H9 (cell line): Measurements from ENCODE around the gene TENM4. TPM values are rescaled to one million over a fixed set of nuclear protein-coding genes. Genes with fewer than 3 reads are reported as not detected.

Experiments used
- DNase-seq: peaks from one replicate; pipeline ENCODE4 v3.0.0-alpha.2; 2017
- H2AFZ ChIP-seq: one replicate; pipeline ENCODE4 v1.6.1; 2013; ENCODE audit warnings: mild to moderate bottlenecking, low read length, control low read depth, moderate library complexity
- H2AK5ac ChIP-seq: 2 replicates; pipeline ENCODE4 v1.6.1; 2013; ENCODE audit warnings: low read length, control low read depth, mixed read lengths; ENCODE audit not compliant: insufficient read length
- H2BK120ac ChIP-seq: one replicate; pipeline ENCODE4 v1.6.1; 2013; ENCODE audit warnings: low read depth, mild to moderate bottlenecking, low read length, control low read depth, inconsistent platforms; ENCODE audit not compliant: poor library complexity, severe bottlenecking
- H2BK12ac ChIP-seq: 2 replicates; pipeline ENCODE4 v1.6.1; 2013; ENCODE audit warnings: low read length, control low read depth, mixed read lengths, low read depth; ENCODE audit not compliant: insufficient read length
- H2BK15ac ChIP-seq: 2 replicates; pipeline ENCODE4 v1.6.1; 2013; ENCODE audit warnings: low read depth, low read length, control low read depth
- H2BK20ac ChIP-seq: one replicate; pipeline ENCODE4 v1.6.1; 2013; ENCODE audit warnings: low read depth, mild to moderate bottlenecking, low read length, control low read depth, inconsistent platforms; ENCODE audit not compliant: poor library complexity, severe bottlenecking
- H2BK5ac ChIP-seq: 2 replicates; pipeline ENCODE4 v1.6.1; 2013; ENCODE audit warnings: low read length, control low read depth, mixed read lengths; ENCODE audit not compliant: insufficient read length
- H3K14ac ChIP-seq: 2 replicates; pipeline ENCODE4 v1.6.1; 2013; ENCODE audit warnings: low read length, control low read depth; ENCODE audit not compliant: insufficient read depth
- H3K18ac ChIP-seq: 2 replicates; pipeline ENCODE4 v1.6.1; 2013; ENCODE audit warnings: low read depth, mild to moderate bottlenecking, mixed read lengths, low read length, control low read depth; ENCODE audit not compliant: insufficient read length
- H3K23ac ChIP-seq: 2 replicates; pipeline ENCODE4 v1.6.1; 2013; ENCODE audit warnings: low read length, control low read depth, mixed read lengths, low read depth; ENCODE audit not compliant: insufficient read length
- H3K23me2 ChIP-seq: 2 replicates; pipeline ENCODE4 v1.6.1; 2013; ENCODE audit warnings: low read depth, mild to moderate bottlenecking, mixed read lengths, low read length, control low read depth; ENCODE audit not compliant: insufficient read length, poor library complexity, severe bottlenecking
- H3K27ac ChIP-seq: 2 replicates; pipeline ENCODE4 v1.5.1; 2013; ENCODE audit warnings: low read length, control low read depth, mixed read lengths, low read depth; ENCODE audit not compliant: insufficient read length
- H3K27me3 ChIP-seq: 2 replicates; pipeline ENCODE4 v1.6.1; 2013; ENCODE audit warnings: low read length, control low read depth, inconsistent platforms; ENCODE audit not compliant: insufficient read depth
- H3K4ac ChIP-seq: 2 replicates; pipeline ENCODE4 v1.6.1; 2013; ENCODE audit warnings: low read depth, mild to moderate bottlenecking, control low read depth, inconsistent platforms, low read length, moderate library complexity
- H3K4me1 ChIP-seq: 2 replicates; pipeline ENCODE4 v1.6.1; 2013; ENCODE audit warnings: low read length, control low read depth, inconsistent platforms; ENCODE audit not compliant: insufficient read depth
- H3K4me2 ChIP-seq: 2 replicates; pipeline ENCODE4 v1.6.1; 2013; ENCODE audit warnings: low read length, control low read depth, mixed read lengths; ENCODE audit not compliant: insufficient read length, insufficient read depth
- H3K56ac ChIP-seq: 2 replicates; pipeline ENCODE4 v1.6.1; 2013; ENCODE audit warnings: low read depth, mild to moderate bottlenecking, mixed read lengths, low read length, control low read depth; ENCODE audit not compliant: insufficient read length
- H3K79me1 ChIP-seq: 2 replicates; pipeline ENCODE4 v1.6.1; 2013; ENCODE audit warnings: low read depth, mild to moderate bottlenecking, moderate library complexity, low read length, control low read depth, inconsistent platforms; ENCODE audit not compliant: insufficient read depth, poor library complexity, severe bottlenecking
- H3K79me2 ChIP-seq: 2 replicates; pipeline ENCODE4 v1.6.1; 2013; ENCODE audit warnings: low read length, control low read depth, inconsistent platforms; ENCODE audit not compliant: insufficient read depth
- H3K9ac ChIP-seq: 2 replicates; pipeline ENCODE4 v1.6.1; 2013; ENCODE audit warnings: low read length, control low read depth, mixed read lengths; ENCODE audit not compliant: insufficient read length; ENCODE audit errors: extremely low read depth
- H3K9me3 ChIP-seq: one replicate; pipeline ENCODE4 v1.6.1; 2013; ENCODE audit warnings: low read depth, low read length, inconsistent platforms; ENCODE audit not compliant: control insufficient read depth
- H3T11ph ChIP-seq: one replicate; pipeline ENCODE4 v1.6.1; 2013; ENCODE audit warnings: mild to moderate bottlenecking, low read length, control low read depth, inconsistent platforms
- H4K20me1 ChIP-seq: one replicate; pipeline ENCODE4 v1.6.1; 2013; ENCODE audit not compliant: control insufficient read depth, insufficient read length, insufficient read depth
- H4K5ac ChIP-seq: 2 replicates; pipeline ENCODE4 v1.6.1; 2013; ENCODE audit warnings: low read depth, mild to moderate bottlenecking, mixed read lengths, low read length, control low read depth; ENCODE audit not compliant: insufficient read length
- H4K8ac ChIP-seq: replicated peaks from 2 replicates; pipeline ENCODE4 v1.6.1; 2013; ENCODE audit warnings: low read length, control low read depth, mixed read lengths, low read depth; ENCODE audit not compliant: insufficient read length
- H4K91ac ChIP-seq: 2 replicates; pipeline ENCODE4 v1.6.1; 2013; ENCODE audit warnings: low read depth, mild to moderate bottlenecking, moderate library complexity, mixed read lengths, low read length, control low read depth; ENCODE audit not compliant: insufficient read length
- H3K27ac Mint-ChIP-seq, 3 experiments: 2 replicates in 2 of 3; 3 replicates in 1 of 3; pipeline ENCODE4 v1.8.0; 2020 to 2021; ENCODE audit warnings: mixed read lengths in 3 of 3, mild to moderate bottlenecking in 1 of 3, moderate library complexity in 1 of 3
- H3K27me3 Mint-ChIP-seq: 2 replicates; pipeline ENCODE4 v1.8.0; 2021; ENCODE audit warnings: low read depth, mild to moderate bottlenecking, moderate library complexity, mixed read lengths
- H3K36me3 Mint-ChIP-seq, 3 experiments: 2 replicates in 2 of 3; 3 replicates in 1 of 3; pipeline ENCODE4 v1.8.0; 2020 to 2021; ENCODE audit warnings: low read depth in 3 of 3, mixed read lengths in 3 of 3; ENCODE audit not compliant: insufficient read depth in 1 of 3
- H3K4me1 Mint-ChIP-seq, 2 experiments: 2 replicates each; pipeline ENCODE4 v1.8.0; 2020; ENCODE audit warnings: mixed read lengths in 2 of 2
- H3K4me3 Mint-ChIP-seq, 2 experiments: 2 replicates in 1 of 2; 3 replicates in 1 of 2; pipeline ENCODE4 v1.8.0; 2020 to 2021; ENCODE audit warnings: mild to moderate bottlenecking in 2 of 2, mixed read lengths in 2 of 2, moderate library complexity in 1 of 2
- H3K9me3 Mint-ChIP-seq, 2 experiments: 2 replicates in 1 of 2; 3 replicates in 1 of 2; pipeline ENCODE4 v1.8.0; 2020; ENCODE audit warnings: mild to moderate bottlenecking in 2 of 2, mixed read lengths in 2 of 2, moderate library complexity in 1 of 2
- CTCF ChIP-seq: fragments of 200-600 bp; sonication (generic); conservative IDR thresholded peaks from 3 replicates; pipeline ENCODE4 v1.8.0; 2021; ENCODE audit warnings: antibody characterized with exemption, mild to moderate bottlenecking
- WGBS: extraction: QIAGEN DNeasy Blood & Tissue Kit; methylation state at CpG from one replicate; pipeline ENCODE4 v1.1.7; 2013; ENCODE audit warnings: missing lambda C conversion rate, low lambda C conversion rate, mixed read lengths; ENCODE audit not compliant: insufficient read length; ENCODE audit errors: extremely low coverage; 5-methylcytosine and 5-hydroxymethylcytosine counted together
- total RNA-seq: library from RNA; stranded (reverse); gene quantifications from 2 replicates; pipeline ENCODE4 v1.2.1, GENCODE V29; 2021

Gene TENM4
- total RNA-seq, 1 experiment from 2014 or later, result 4.6 TPM

- Histone ChIP-seq H3K27me3 (no peaks in the 10 kb centered on the region), H3K23me2 (no peaks in the 10 kb centered on the region), H3K9ac (no peak overlapping the region), H2BK15ac (no peak overlapping the region), H3K56ac (no peak overlapping the region), H4K91ac (no peak overlapping the region), H3K14ac (no peak overlapping the region), H4K20me1 (no peaks in the 10 kb centered on the region), H3K9me3 (no peaks in the 10 kb centered on the region), H3K4me2 (no peak overlapping the region), H2AFZ (no peak overlapping the region), H2BK120ac (no peak overlapping the region), H2BK5ac (no peak overlapping the region), H4K5ac (no peak overlapping the region), H3K4me1 (peaks cover 13% of the 10 kb centered on the region), H3K18ac (no peak overlapping the region), H3T11ph (no peak overlapping the region), H3K23ac (no peak overlapping the region), H4K8ac (no peak overlapping the region), H2AK5ac (no peak overlapping the region), H2BK20ac (no peak overlapping the region), H3K79me1 (no peaks in the 10 kb centered on the region), H3K27ac (no peak overlapping the region), H3K4ac (no peak overlapping the region), H3K79me2 (no peaks in the 10 kb centered on the region), H2BK12ac (no peak overlapping the region)
- TF ChIP-seq CTCF, result no peak
- peaks cover 2 to 3% of the 10 kb centered on the region in 2 experiments; a peak in 1 of 5 replicates for H3K9me3 Mint-ChIP-seq
- H3K36me3 Mint-ChIP-seq, result peaks cover 0 to 5% (median 0%) of the 10 kb centered on the region in 3 experiments; a peak in 1 of 7 replicates
- no peak overlapping the region for H3K4me3 Mint-ChIP-seq
- H3K27me3 Mint-ChIP-seq, result peaks cover 7% of the 10 kb centered on the region
- peaks cover 24 to 36% of the 10 kb centered on the region in 2 experiments for H3K4me1 Mint-ChIP-seq
- DNase-seq, result no peak
- H3K27ac Mint-ChIP-seq, result no peak overlapping the region
- WGBS, result no CpG with 5 or more reads among the region's 3 CpGs
These were observed 41.0 kb upstream of the TENM4 start for GRCh38 chr11:79481795-79482194.
